NCI-H2196 (cell line): ENCODE results near the gene SLC4A8.
A peak's percentile ranks its signal among the peaks of the same experiment; 100 is the strongest.

Source experiments
- DNase-seq: peaks from one replicate; lab custom pipeline; 2025; ENCODE audit not compliant: unreplicated experiment; lab: John Stamatoyannopoulos, UW

SLC4A8 gene

GRCh38 chr12:51424662-51425539, at the start of gene SLC4A8:
Gene SLC4A8 (plus strand): TSS chr12:51424831. CDS start chr12:51424988, 157 bp downstream.
- DNase-seq = peak; percentile 98

GRCh38 chr12:51374856-51375255, 49.8 kb upstream of the SLC4A8 start:
- no peak for DNase-seq

GRCh38 chr12:51377099-51377984, 47.3 kb upstream of the SLC4A8 start:
- peak; percentile 62 for DNase-seq

- DNase-seq = no peak
Measured at GRCh38 chr12:51378749-51379148, 45.9 kb upstream of the SLC4A8 start.

- no peak for DNase-seq
Measured at GRCh38 chr12:51379571-51379970, 45.1 kb upstream of the SLC4A8 start.

- peak; percentile 30 for DNase-seq
Measured at GRCh38 chr12:51381226-51382079, 43.2 kb upstream of the SLC4A8 start.

GRCh38 chr12:51382173-51382572, 42.5 kb upstream of the SLC4A8 start:
- no peak for DNase-seq

- peak; percentile 74 for DNase-seq
Measured at GRCh38 chr12:51383269-51383905, 41.2 kb upstream of the SLC4A8 start.

- peak; percentile 56 for DNase-seq
Measured at GRCh38 chr12:51386351-51386750, 38.3 kb upstream of the SLC4A8 start.

GRCh38 chr12:51388069-51388799, 36.4 kb upstream of the SLC4A8 start:
- DNase-seq = no peak

- no peak for DNase-seq
Measured at GRCh38 chr12:51388846-51389245, 35.8 kb upstream of the SLC4A8 start.

GRCh38 chr12:51389302-51389999, 35.2 kb upstream of the SLC4A8 start:
- DNase-seq = no peak

GRCh38 chr12:51390457-51390856, 34.2 kb upstream of the SLC4A8 start:
- DNase-seq = no peak

- no peak for DNase-seq
Measured at GRCh38 chr12:51390891-51391282, 33.7 kb upstream of the SLC4A8 start.

GRCh38 chr12:51391283-51392123, 33.1 kb upstream of the SLC4A8 start, which contains the start of gene GALNT6:
Gene GALNT6 (minus strand): TSS chr12:51391406. CDS start chr12:51379781, 11,625 bp downstream.
- DNase-seq = peak; percentile 46

- no peak for DNase-seq
Measured at GRCh38 chr12:51392556-51393237, 31.9 kb upstream of the SLC4A8 start.
